ENCODE measurements around the gene FRRS1. TPM values are rescaled to one million over a fixed set of nuclear protein-coding genes. Genes with fewer than 3 reads are reported as not detected.

The FRRS1 gene
- total RNA-seq, 6 experiments from 2014 or later = 0.22 to 1.1 (median 0.41) TPM

GRCh38 chr1:99740141-99740540 lies 26.3 kb downstream of the FRRS1 start:
- no peak overlapping the region for H3K27ac Mint-ChIP-seq
- no peaks in the 10 kb centered on the region; the same call in none of the 2 replicates for H3K27me3 Mint-ChIP-seq (ENCODE audit: insufficient read depth)
- no peaks in the 10 kb centered on the region for H3K36me3 Mint-ChIP-seq (ENCODE audit: low read depth)
- no peak for TF ChIP-seq CTCF (IDR thresholded peaks at IDR 0.05)
- H3K9me3 Mint-ChIP-seq = no peaks in the 10 kb centered on the region
- no peak overlapping the region for H3K4me3 Mint-ChIP-seq
- H3K4me1 Mint-ChIP-seq (ENCODE audit: low read depth) = no peaks in the 10 kb centered on the region
- DNase-seq = no peak

DNA sequence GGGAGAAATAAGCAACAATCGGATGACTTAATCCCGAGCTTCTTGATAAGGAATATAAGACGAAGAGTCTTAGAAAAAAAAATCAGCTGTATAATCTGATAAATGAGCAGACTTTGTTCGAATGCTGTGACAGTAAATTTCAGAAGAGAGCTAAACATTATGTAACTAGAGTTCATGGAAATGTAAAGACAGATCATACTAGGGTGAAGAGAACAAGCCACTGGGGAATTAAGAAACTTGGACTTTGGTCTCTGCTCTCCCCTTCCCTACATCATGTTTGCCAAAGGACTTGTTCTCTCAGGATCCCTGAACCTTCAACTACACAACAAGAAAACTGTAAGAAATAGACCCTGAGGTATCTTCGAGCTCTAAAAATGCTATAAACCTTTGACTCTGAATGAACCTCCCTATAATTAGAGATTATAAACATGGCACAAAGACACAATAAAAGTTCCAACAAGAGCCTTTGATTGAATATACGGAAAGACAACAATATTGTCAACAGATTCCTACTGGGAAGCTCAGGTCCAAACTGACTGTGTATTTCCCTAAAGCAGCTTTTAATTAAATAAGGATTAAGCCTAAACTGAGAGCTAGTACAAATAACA lies 27.5 kb downstream of the FRRS1 start:
- H3K4me3 Mint-ChIP-seq = no peak overlapping the region
- H3K27me3 Mint-ChIP-seq (ENCODE audit: insufficient read depth) = no peaks in the 10 kb centered on the region; the same call in none of the 2 replicates
- no peaks in the 10 kb centered on the region for H3K36me3 Mint-ChIP-seq (ENCODE audit: low read depth)
- H3K27ac Mint-ChIP-seq = no peak overlapping the region
- no peak for TF ChIP-seq CTCF (IDR thresholded peaks at IDR 0.05)
- DNase-seq = no peak
- no peaks in the 10 kb centered on the region for H3K4me1 Mint-ChIP-seq (ENCODE audit: low read depth)
- no peaks in the 10 kb centered on the region for H3K9me3 Mint-ChIP-seq

DNA sequence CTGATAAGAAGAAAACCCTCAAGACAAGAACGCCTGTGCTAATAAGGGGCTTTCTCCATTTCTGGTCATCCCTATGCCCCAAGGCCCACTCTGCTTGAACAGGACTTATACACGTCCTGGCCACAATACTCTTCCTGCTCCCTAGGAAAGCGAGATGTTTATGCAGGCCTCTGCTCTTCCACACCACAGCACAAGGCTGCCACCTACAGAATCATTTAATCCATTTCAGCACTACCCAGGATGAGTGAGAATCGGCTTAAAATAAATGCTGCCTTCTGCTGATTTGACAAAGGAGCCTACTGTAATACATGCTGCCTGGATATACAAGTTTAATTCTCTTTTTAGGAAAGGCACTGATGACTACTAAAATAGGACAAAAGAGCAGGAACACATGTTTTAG lies 29.4 kb downstream of the FRRS1 start:
- H3K4me3 Mint-ChIP-seq = no peak overlapping the region
- no peaks in the 10 kb centered on the region for H3K9me3 Mint-ChIP-seq
- H3K27me3 Mint-ChIP-seq (ENCODE audit: insufficient read depth) = no peaks in the 10 kb centered on the region; the same call in none of the 2 replicates
- no peaks in the 10 kb centered on the region for H3K4me1 Mint-ChIP-seq (ENCODE audit: low read depth)
- no peaks in the 10 kb centered on the region for H3K36me3 Mint-ChIP-seq (ENCODE audit: low read depth)
- TF ChIP-seq CTCF (IDR thresholded peaks at IDR 0.05) = peak; percentile 67
- DNase-seq = peak; percentile 51
- no peak overlapping the region for H3K27ac Mint-ChIP-seq

- Mint-ChIP-seq H3K4me3 (no peak overlapping the region), H3K4me1 (ENCODE audit: low read depth) (peaks cover 6% of the 10 kb centered on the region), H3K36me3 (ENCODE audit: low read depth) (no peaks in the 10 kb centered on the region), H3K27me3 (ENCODE audit: insufficient read depth) (no peaks in the 10 kb centered on the region; the same call in none of the 2 replicates), H3K27ac (no peak overlapping the region), H3K9me3 (no peaks in the 10 kb centered on the region)
- DNase-seq = no peak
- TF ChIP-seq CTCF (IDR thresholded peaks at IDR 0.05) = no peak
Measured at GRCh38 chr1:99735852-99736251, 30.6 kb downstream of the FRRS1 start.

DNA sequence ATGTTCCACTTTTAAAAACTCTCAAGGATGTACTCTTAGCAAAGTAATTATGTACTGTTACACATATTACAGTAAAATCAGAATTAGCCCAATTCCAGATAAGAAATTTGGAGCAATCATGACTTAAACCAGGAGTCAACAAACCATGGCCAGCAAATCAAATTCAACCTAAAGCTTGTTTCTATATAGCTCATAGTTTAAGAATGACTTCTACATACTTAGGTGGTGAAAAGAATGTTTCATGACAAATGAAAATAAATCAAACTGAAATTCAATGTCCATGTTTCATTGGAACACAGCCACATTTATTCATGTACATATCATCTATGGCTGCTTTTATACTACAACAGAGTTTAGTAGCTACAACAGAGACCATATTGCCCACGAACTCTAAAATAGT lies 35.1 kb downstream of the FRRS1 start:
- DNase-seq = no peak

More for the DNA sequence above, 35.1 kb downstream of the FRRS1 start:
- TF ChIP-seq CTCF (IDR thresholded peaks at IDR 0.05) = no peak
- Mint-ChIP-seq H3K36me3 (ENCODE audit: low read depth) (no peaks in the 10 kb centered on the region), H3K27me3 (ENCODE audit: insufficient read depth) (peaks cover 3% of the 10 kb centered on the region), H3K27ac (no peak overlapping the region), H3K4me3 (no peak overlapping the region), H3K9me3 (no peaks in the 10 kb centered on the region), H3K4me1 (ENCODE audit: low read depth) (peaks cover 13% of the 10 kb centered on the region)
